Brain microvascular endothelial cell (primary cell): ENCODE results near the gene AMZ1.
A peak's percentile ranks its signal among the peaks of the same experiment; 100 is the strongest.

Experiments used
- DNase-seq: peaks from one replicate; pipeline ENCODE4 v3.0.0-alpha.2; 2020
- H3K27ac ChIP-seq: fragments of 250-450 bp; sonication (Bioruptor Pico); 2 replicates; pipeline ENCODE4 v1.5.1; 2020; ENCODE audit warnings: mild to moderate bottlenecking, moderate library complexity
- H3K27me3 ChIP-seq: fragments of 250-450 bp; sonication (Bioruptor Pico); replicated peaks from 2 replicates; pipeline ENCODE4 v1.5.1; 2020; ENCODE audit warnings: mild to moderate bottlenecking
- H3K36me3 ChIP-seq: fragments of 250-450 bp; sonication (Bioruptor Pico); replicated peaks from 2 replicates; pipeline ENCODE4 v1.5.1; 2020; ENCODE audit warnings: mild to moderate bottlenecking
- H3K4me3 ChIP-seq: 2 replicates; pipeline ENCODE4 v1.5.1; 2011; ENCODE audit warnings: low read depth, mild to moderate bottlenecking, control low read depth, low read length, moderate library complexity
- CTCF ChIP-seq: IDR thresholded peaks from 2 replicates; pipeline ENCODE4 v1.5.1; 2011; ENCODE audit warnings: low read depth, mild to moderate bottlenecking, moderate library complexity, low read length, control low read depth, inconsistent platforms; ENCODE audit errors: missing control alignments
- in situ Hi-C: cut with HindIII; loops from 2 replicates; pipeline ENCODE4 v1.10.0; 2017; ENCODE audit warnings: low sequenced_read_pairs, low pct_ligation_motif_present

Gene AMZ1

GRCh38 chr7:2729893-2730716 lies 42.1 kb downstream of the AMZ1 start:
- H3K4me3 ChIP-seq, result no peak overlapping the region
- no peak overlapping the region for H3K27ac ChIP-seq
- no peak for TF ChIP-seq CTCF
- DNase-seq, result no peak
- peaks cover 34% of the 10 kb centered on the region for H3K36me3 ChIP-seq
- in situ Hi-C loops, result no loop called here
- no peaks in the 10 kb centered on the region for H3K27me3 ChIP-seq

- Histone ChIP-seq H3K27me3 (no peaks in the 10 kb centered on the region), H3K4me3 (no peak overlapping the region), H3K27ac (no peak overlapping the region), H3K36me3 (peaks cover 26% of the 10 kb centered on the region)
- TF ChIP-seq CTCF, result no peak
- DNase-seq, result no peak
- in situ Hi-C loops, result no loop called here
Observed at GRCh38 chr7:2730846-2731770, 43.1 kb downstream of the AMZ1 start.

GRCh38 chr7:2732388-2732787 lies 44.4 kb downstream of the AMZ1 start:
- Histone ChIP-seq H3K36me3 (peaks cover 23% of the 10 kb centered on the region), H3K27me3 (no peaks in the 10 kb centered on the region), H3K27ac (no peak overlapping the region), H3K4me3 (no peak overlapping the region)
- TF ChIP-seq CTCF, result no peak
- in situ Hi-C loops, result no loop called here
- DNase-seq, result no peak

GRCh38 chr7:2732959-2733584 lies 45.1 kb downstream of the AMZ1 start:
- peak; percentile 59 for DNase-seq
- peaks cover 23% of the 10 kb centered on the region for H3K36me3 ChIP-seq
- no peaks in the 10 kb centered on the region for H3K27me3 ChIP-seq
- peak; percentile 11 for TF ChIP-seq CTCF
- in situ Hi-C loops, result no loop called here
- H3K4me3 ChIP-seq, result no peak overlapping the region
- peak overlapping the region; percentile 25 for H3K27ac ChIP-seq

- Histone ChIP-seq H3K27me3 (no peaks in the 10 kb centered on the region), H3K36me3 (peaks cover 23% of the 10 kb centered on the region), H3K27ac (no peak overlapping the region), H3K4me3 (no peak overlapping the region)
- DNase-seq, result no peak
- in situ Hi-C loops, result no loop called here
- TF ChIP-seq CTCF, result no peak
Observed at GRCh38 chr7:2734084-2734686, 46.2 kb downstream of the AMZ1 start.
